Psoas muscle (tissue), 8 donors: ENCODE measurements around the gene PCCA. TPM values are rescaled to one million over a fixed set of nuclear protein-coding genes. Genes with fewer than 3 reads are reported as not detected.

ENCODE experiments used
- ATAC-seq, 4 donors: fragments of 200-7000 bp; cut with Tn5 transposase; one replicate each; pipeline ENCODE4 v1.9.1; 2020; ENCODE audit warnings: moderate library complexity in 3 of 4, mild to moderate bottlenecking in 2 of 4
- DNase-seq, 2 donors: peaks; one replicate each; pipeline ENCODE4 v3.0.0-alpha.2; 2020
- H3K27ac ChIP-seq: fragments of 200-600 bp; one replicate; pipeline ENCODE4 v1.8.0; 2022
- H3K27me3 ChIP-seq, 3 donors: fragments of 200-600 bp in 1 of 3; one replicate each; pipeline versions ENCODE4 v1.6.1 to v1.8.0; 2013 to 2022; ENCODE audit warnings: low read length in 2 of 3, mild to moderate bottlenecking in 2 of 3, moderate library complexity in 1 of 3; ENCODE audit not compliant: insufficient read depth in 3 of 3
- H3K36me3 ChIP-seq, 2 donors: fragments of 200-600 bp in 1 of 2; one replicate each; pipeline versions ENCODE4 v1.6.1 to v1.8.0; 2013 to 2022; ENCODE audit warnings: low read depth in 1 of 2, mild to moderate bottlenecking in 1 of 2, moderate library complexity in 1 of 2; ENCODE audit not compliant: insufficient read depth in 1 of 2
- H3K4me1 ChIP-seq: fragments of 200-600 bp; one replicate; pipeline ENCODE4 v1.8.0; 2022
- H3K4me3 ChIP-seq: fragments of 200-600 bp; one replicate; pipeline ENCODE4 v1.8.0; 2022; ENCODE audit warnings: mild to moderate bottlenecking
- H3K9me3 ChIP-seq: fragments of 200-600 bp; one replicate; pipeline ENCODE4 v1.8.0; 2022
- WGBS, 3 donors: extraction: QIAGEN DNeasy Blood & Tissue Kit; methylation state at CpG; one replicate each; pipeline versions ENCODE4 v1.1.6 to v1.1.7; 2013; 5-methylcytosine and 5-hydroxymethylcytosine counted together
- intact Hi-C, 2 donors: fragments of 100-400 bp; cut with DNase I; formaldehyde crosslinking; loops; one replicate each; pipeline versions ENCODE4 v1.11.0 to v1.14.2; 2022
- polyA plus RNA-seq, 3 donors: library from polyadenylated mRNA; stranded (reverse); fragments of 200-250 nt; gene quantifications; one replicate each; pipeline ENCODE4 v1.2.3, GENCODE V29; 2013
- total RNA-seq, 4 donors: library from RNA; stranded (reverse); fragmentation: NEBNext Ultra II Directional in 2 of 4; extraction: Animal tissue kit (Norgen Biotek cat#: 25700) in 2 of 4; gene quantifications; one replicate each; pipeline versions ENCODE4 v1.2.1 to v1.2.4, GENCODE V29; 2021 to 2023
- TF ChIP-seq, protein P1 (sequence below): fragments of 200-600 bp; IDR thresholded peaks from one replicate; pipeline ENCODE4 v1.8.0; 2022; ENCODE audit warnings: antibody characterized with exemption
- donor health status: healthy with polysubstance abuse.
- donor health status: DM: no; HTN: no; CAD: no; lungs with moderate emphysema.
- donor health status: Bipolar disorder and iron deficiency.
- donor health status: healthy.
- donor health status: DM: yes; HTN: yes; CAD: no.
- donor health status: DM: no; HTN: no; CAD: no.
- donor health status: DM: no; HTN: no; CAD: no.
- donor health status: DM: yes; HTN: yes; CAD: no.

Gene PCCA
- total and polyA plus RNA-seq, 7 donors = 6.2 to 23.9 (median 13.3) TPM

DNA sequence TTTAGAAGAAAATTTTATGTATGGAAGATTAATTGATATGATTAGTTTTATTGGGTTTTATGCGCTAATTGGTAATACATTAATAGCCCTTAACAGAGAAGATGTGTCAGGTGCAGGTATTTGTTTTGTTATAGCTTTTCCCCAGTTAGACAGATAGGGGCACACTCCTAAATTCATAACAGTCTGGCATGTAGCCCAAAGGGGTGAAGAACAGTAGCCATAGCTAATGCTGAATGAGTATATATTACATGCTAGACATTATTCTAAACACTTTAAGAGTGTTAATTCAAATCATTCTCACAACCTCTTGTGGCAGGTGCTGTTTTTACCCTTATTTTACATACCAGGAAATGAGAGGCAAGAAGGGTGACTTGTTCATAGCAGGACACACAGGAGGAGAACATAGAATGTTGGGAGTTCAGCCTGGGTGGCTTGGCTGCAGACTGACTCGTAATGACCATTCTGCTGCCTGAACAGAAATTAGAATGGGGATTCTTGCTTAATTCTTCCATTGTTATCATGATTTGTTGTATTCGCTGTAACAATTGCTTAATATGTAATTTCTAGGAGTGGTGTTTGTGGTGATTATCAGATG, 20.1 kb downstream of the PCCA start:
- Histone ChIP-seq H3K9me3 (no peaks in the 10 kb centered on the region), H3K27ac (no peak overlapping the region), H3K4me3 (no peak overlapping the region), H3K4me1 (no peaks in the 10 kb centered on the region), H3K27me3 (no peaks in the 10 kb centered on the region), H3K36me3 (peaks cover 0 to 25% of the 10 kb centered on the region in 2 donors)
- intact Hi-C loops = no loop called here
- DNase-seq = no peak
- ATAC-seq = no peak
- 89 to 91% (median 89%) methylated on average over 3 of the region's 3 CpGs for WGBS, 3 donors
- TF ChIP-seq, protein P1, sequence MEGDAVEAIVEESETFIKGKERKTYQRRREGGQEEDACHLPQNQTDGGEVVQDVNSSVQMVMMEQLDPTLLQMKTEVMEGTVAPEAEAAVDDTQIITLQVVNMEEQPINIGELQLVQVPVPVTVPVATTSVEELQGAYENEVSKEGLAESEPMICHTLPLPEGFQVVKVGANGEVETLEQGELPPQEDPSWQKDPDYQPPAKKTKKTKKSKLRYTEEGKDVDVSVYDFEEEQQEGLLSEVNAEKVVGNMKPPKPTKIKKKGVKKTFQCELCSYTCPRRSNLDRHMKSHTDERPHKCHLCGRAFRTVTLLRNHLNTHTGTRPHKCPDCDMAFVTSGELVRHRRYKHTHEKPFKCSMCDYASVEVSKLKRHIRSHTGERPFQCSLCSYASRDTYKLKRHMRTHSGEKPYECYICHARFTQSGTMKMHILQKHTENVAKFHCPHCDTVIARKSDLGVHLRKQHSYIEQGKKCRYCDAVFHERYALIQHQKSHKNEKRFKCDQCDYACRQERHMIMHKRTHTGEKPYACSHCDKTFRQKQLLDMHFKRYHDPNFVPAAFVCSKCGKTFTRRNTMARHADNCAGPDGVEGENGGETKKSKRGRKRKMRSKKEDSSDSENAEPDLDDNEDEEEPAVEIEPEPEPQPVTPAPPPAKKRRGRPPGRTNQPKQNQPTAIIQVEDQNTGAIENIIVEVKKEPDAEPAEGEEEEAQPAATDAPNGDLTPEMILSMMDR = no peak

GRCh38 chr13:100110269-100110668, 21.4 kb downstream of the PCCA start:
- intact Hi-C loops = no loop called here
- peaks cover 0 to 28% of the 10 kb centered on the region in 2 donors for H3K36me3 ChIP-seq
- TF ChIP-seq, protein P1 = no peak
- no peaks in the 10 kb centered on the region for H3K9me3 ChIP-seq
- no peak for ATAC-seq
- H3K27me3 ChIP-seq = no peaks in the 10 kb centered on the region
- no peak overlapping the region for H3K4me3 ChIP-seq
- DNase-seq = no peak
- H3K27ac ChIP-seq = no peak overlapping the region
- no peaks in the 10 kb centered on the region for H3K4me1 ChIP-seq
- 86 to 95% (median 90%) methylated on average over 2 of the region's 2 CpGs for WGBS, 3 donors

DNA sequence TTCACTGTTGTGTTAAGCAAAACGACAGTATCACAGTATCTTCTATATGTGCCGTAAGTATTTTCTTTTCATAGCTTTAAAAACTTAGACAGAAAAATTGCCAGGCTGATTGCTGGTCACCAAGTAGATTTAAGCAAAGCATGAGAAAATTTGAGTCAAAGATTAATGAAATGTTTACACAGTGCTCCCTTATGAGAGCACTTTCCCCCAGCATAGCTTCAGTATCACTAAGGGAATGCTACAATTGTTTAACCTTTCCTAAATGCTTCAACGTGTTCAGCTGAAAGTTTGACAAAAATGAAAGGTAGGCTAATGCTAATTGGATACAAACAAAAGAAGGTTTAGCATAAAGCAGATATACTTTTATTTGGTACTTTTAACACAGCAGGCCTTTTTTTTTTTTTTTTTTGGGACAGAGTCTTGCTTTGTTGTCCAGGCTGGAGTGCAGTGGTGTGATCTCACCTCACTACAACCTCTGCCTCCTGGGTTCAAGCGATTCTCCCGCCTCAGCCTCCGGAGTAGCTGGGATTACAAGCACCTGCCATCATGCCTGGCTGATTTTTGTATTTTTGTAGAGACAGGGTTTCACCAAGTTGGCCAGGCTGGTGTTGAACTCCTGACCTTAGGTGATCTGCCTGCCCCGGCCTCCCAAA, 23.4 kb downstream of the PCCA start:
- WGBS, 3 donors = 92 to 95% (median 95%) methylated on average over 7 of the region's 7 CpGs
- no peak overlapping the region for H3K27ac ChIP-seq
- TF ChIP-seq, protein P1 = no peak
- intact Hi-C loops = no loop called here
- no peaks in the 10 kb centered on the region for H3K27me3 ChIP-seq
- H3K36me3 ChIP-seq = peaks cover 0 to 30% of the 10 kb centered on the region in 2 donors
- H3K4me1 ChIP-seq = no peaks in the 10 kb centered on the region
- no peak for ATAC-seq
- no peak for DNase-seq
- no peak overlapping the region for H3K4me3 ChIP-seq
- no peaks in the 10 kb centered on the region for H3K9me3 ChIP-seq

DNA sequence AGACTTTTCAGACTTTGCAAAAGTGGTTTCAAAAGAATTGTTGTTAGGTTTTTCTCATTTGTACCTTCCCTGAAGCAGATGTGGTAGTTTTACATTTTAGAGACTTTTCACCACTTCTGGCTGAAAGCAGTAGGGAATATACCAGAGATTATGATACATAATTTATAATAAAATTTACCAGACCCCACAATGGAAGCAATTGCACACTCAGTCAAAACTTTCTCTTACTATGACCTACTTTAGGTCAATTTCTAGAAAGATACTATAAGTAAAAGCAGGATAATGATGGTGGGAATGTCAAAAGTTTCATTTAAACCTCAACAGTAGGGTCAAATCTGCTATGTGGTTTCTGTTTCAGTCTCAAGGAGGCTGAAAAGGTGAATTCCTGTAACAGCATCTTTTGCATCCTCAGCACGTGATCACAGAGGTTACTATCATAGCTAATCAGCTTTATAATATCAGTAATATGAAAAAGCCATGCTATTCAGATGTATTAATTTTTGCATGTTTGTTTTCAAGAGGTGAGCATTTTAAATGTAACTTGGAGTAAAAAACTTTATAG, 26.9 kb downstream of the PCCA start:
- no peaks in the 10 kb centered on the region for H3K4me1 ChIP-seq
- ATAC-seq = no peak
- intact Hi-C loops = no loop called here
- 84 to 93% (median 89%) methylated on average over 1 of the region's 1 CpG for WGBS, 3 donors
- H3K27ac ChIP-seq = no peak overlapping the region
- no peak for DNase-seq
- no peaks in the 10 kb centered on the region for H3K9me3 ChIP-seq
- no peak overlapping the region for H3K4me3 ChIP-seq
- H3K36me3 ChIP-seq = peaks cover 0 to 38% of the 10 kb centered on the region in 2 donors
- TF ChIP-seq, protein P1 = no peak
- H3K27me3 ChIP-seq = no peaks in the 10 kb centered on the region
